CD4-positive, alpha-beta T cell treated with Interleukin-6 at 100 ng/mL for 8 hours (primary cell): ENCODE measurements around the gene TESPA1.

Experiments used
- DNase-seq: peaks from one replicate; pipeline ENCODE4 v3.0.0-alpha.2; 2020; ENCODE audit warnings: mixed read lengths, low spot score

Gene TESPA1

GRCh38 chr12:54983536-54984101 is 943 bp downstream of the TESPA1 start:
- no peak for DNase-seq

- no peak for DNase-seq
These were observed 2.8 kb downstream of the TESPA1 start for GRCh38 chr12:54981796-54982195.

GRCh38 chr12:54980341-54980740 is 4.2 kb downstream of the TESPA1 start:
- peak; percentile 40 for DNase-seq

- DNase-seq, result peak; percentile 45
These were observed 6.7 kb downstream of the TESPA1 start for GRCh38 chr12:54977857-54978256.

GRCh38 chr12:54977155-54977554 is 7.4 kb downstream of the TESPA1 start:
- no peak for DNase-seq

GRCh38 chr12:54975875-54976274 is 8.7 kb downstream of the TESPA1 start:
- DNase-seq, result no peak

- DNase-seq, result no peak
These were observed 9.3 kb downstream of the TESPA1 start for GRCh38 chr12:54975272-54975671.

GRCh38 chr12:54974279-54974678 is 10.3 kb downstream of the TESPA1 start:
- DNase-seq, result no peak

- DNase-seq, result no peak
These were observed 11.0 kb downstream of the TESPA1 start for GRCh38 chr12:54973556-54973955.

- DNase-seq, result no peak
These were observed 13.8 kb downstream of the TESPA1 start for GRCh38 chr12:54970741-54971140.

- DNase-seq, result peak; percentile 41
These were observed 16.3 kb downstream of the TESPA1 start for GRCh38 chr12:54968181-54968730.

- peak; percentile 42 for DNase-seq
These were observed 17.1 kb downstream of the TESPA1 start for GRCh38 chr12:54967461-54967860.

GRCh38 chr12:54961190-54961589 is 23.4 kb downstream of the TESPA1 start:
- no peak for DNase-seq

GRCh38 chr12:54959291-54960018 is 25.1 kb downstream of the TESPA1 start:
- DNase-seq, result no peak

- peak; percentile 55 for DNase-seq
These were observed 26.4 kb downstream of the TESPA1 start for GRCh38 chr12:54958048-54958658.

GRCh38 chr12:54956818-54957641 is 27.5 kb downstream of the TESPA1 start:
- no peak for DNase-seq

GRCh38 chr12:54956322-54956721 is 28.2 kb downstream of the TESPA1 start:
- no peak for DNase-seq

- DNase-seq, result no peak
These were observed 29.8 kb downstream of the TESPA1 start for GRCh38 chr12:54954801-54955200.

GRCh38 chr12:54954228-54954627 is 30.3 kb downstream of the TESPA1 start:
- no peak for DNase-seq

- no peak for DNase-seq
These were observed 34.4 kb downstream of the TESPA1 start for GRCh38 chr12:54950071-54950727.

GRCh38 chr12:54949073-54949711 is 35.4 kb downstream of the TESPA1 start:
- DNase-seq, result no peak
